Measurements from ENCODE around the gene RBP3.

GRCh38 chr10:47404446-47404845 is 56.3 kb downstream of the RBP3 start:
- no peak for TF ChIP-seq CTCF (IDR thresholded peaks at IDR 0.05)
- no peak for TF ChIP-seq POLR2AphosphoS5 (IDR thresholded peaks at IDR 0.05)
- TF ChIP-seq EP300 (IDR thresholded peaks at IDR 0.05): no peak

Measured in stomach (tissue), 4 donors.